HepG2 (cell line): ENCODE results near the gene ZFHX3. TPM values are rescaled to one million over a fixed set of nuclear protein-coding genes. Genes with fewer than 3 reads are reported as not detected.

ENCODE experiments used
- ATAC-seq: fragments of 200-7000 bp; cut with Tn5 transposase; 3 replicates; pipeline ENCODE4 v1.9.1; 2020; ENCODE audit warnings: mild to moderate bottlenecking, moderate library complexity
- BruUV-seq: library from RNA; stranded (reverse); fragments of 400-500 nt; replicated peaks from 2 replicates; lab custom pipeline; 2021; lab: Mats Ljungman, UMichigan
- CTCF ChIA-PET: fragments of 300-600 bp; formaldehyde crosslinking; extraction: SDS; loops from one replicate; lab custom pipeline; 2021; ENCODE audit warnings: low total read pairs, inconsistent platforms, low intra/inter-chr PET ratio; lab: Yijun Ruan, JAX
- POLR2A ChIA-PET: fragments of 350-600 bp; sonication (Branson Sonifier 250); formaldehyde crosslinking; loops from one replicate; lab custom pipeline; 2020; ENCODE audit warnings: antibody characterized with exemption, inconsistent platforms; lab: Yijun Ruan, JAX
- DNase-seq: peaks from one replicate; pipeline ENCODE4 v3.0.0-alpha.2; 2015; ENCODE audit warnings: low spot score
- FAIRE-seq: peaks from 3 replicates; lab custom pipeline; 2011; peaks lifted over from hg19 to GRCh38; lab: Jason Lieb, UNC
- H2AFZ ChIP-seq: one replicate; pipeline ENCODE4 v1.6.1; 2011; ENCODE audit warnings: low read length, inconsistent platforms
- H3K27ac ChIP-seq: fragments of 300-600 bp; 3 replicates; pipeline ENCODE4 v1.8.0; 2011; ENCODE audit warnings: mixed run types, mild to moderate bottlenecking, mixed read lengths, low read length, inconsistent platforms; ENCODE audit not compliant: insufficient read depth; ENCODE audit errors: extremely low read length
- H3K27me3 ChIP-seq, 2 experiments: fragments of 200-600 bp in 1 of 2; 2 replicates in 1 of 2; 3 replicates in 1 of 2; pipeline versions ENCODE4 v1.6.0 to v1.8.0; 2011; ENCODE audit warnings: low read length in 2 of 2, mild to moderate bottlenecking in 2 of 2, moderate library complexity in 2 of 2, inconsistent platforms in 1 of 2; ENCODE audit not compliant: insufficient read depth in 2 of 2, control insufficient read depth in 1 of 2
- H3K36me3 ChIP-seq, 2 experiments: fragments of 200-600 bp in 1 of 2; replicated peaks in 1 of 2; 2 replicates in 1 of 2; 3 replicates in 1 of 2; pipeline versions ENCODE4 v1.5.1 to v1.8.0; 2011; ENCODE audit warnings: low read length in 2 of 2, inconsistent platforms in 1 of 2; ENCODE audit not compliant: insufficient read depth in 2 of 2, control insufficient read depth in 1 of 2
- H3K4me1 ChIP-seq: 2 replicates; pipeline ENCODE4 v1.5.1; 2012; ENCODE audit warnings: low read length, inconsistent platforms; ENCODE audit not compliant: insufficient read depth
- H3K4me2 ChIP-seq: 2 replicates; pipeline ENCODE4 v1.6.0; 2011; ENCODE audit warnings: low read depth, low read length, inconsistent platforms
- H3K4me3 ChIP-seq, 3 experiments: fragments of 200-600 bp in 1 of 3; sonication (generic), shearing (Covaris generic) in 1 of 3; replicated peaks in 1 of 3; 2 replicates each; pipeline ENCODE4 v1.5.1; 2011 to 2016; ENCODE audit warnings: low read length in 3 of 3, inconsistent platforms in 2 of 3, low read depth in 2 of 3, mild to moderate bottlenecking in 2 of 3, control low read depth in 1 of 3, mixed read lengths in 1 of 3; ENCODE audit not compliant: insufficient read depth in 1 of 3
- H3K79me2 ChIP-seq: one replicate; pipeline ENCODE4 v1.6.1; 2011; ENCODE audit warnings: low read length, inconsistent platforms; ENCODE audit not compliant: insufficient read depth
- H3K9ac ChIP-seq: 2 replicates; pipeline ENCODE4 v1.6.0; 2011; ENCODE audit warnings: mild to moderate bottlenecking, low read depth, low read length, inconsistent platforms; ENCODE audit not compliant: insufficient read depth
- H3K9me3 ChIP-seq: 2 replicates; pipeline ENCODE4 v1.5.1; 2012; ENCODE audit warnings: mild to moderate bottlenecking, low read length
- H4K20me1 ChIP-seq: 2 replicates; pipeline ENCODE4 v1.6.0; 2011; ENCODE audit warnings: inconsistent platforms, mild to moderate bottlenecking, low read length, moderate library complexity; ENCODE audit not compliant: insufficient read depth
- ARID4A ChIP-seq: sonication (generic); formaldehyde crosslinking; IDR thresholded peaks from 2 replicates; pipeline ENCODE4 v1.5.0; 2020; ENCODE audit warnings: mild to moderate bottlenecking, missing genetic modification reagents, borderline replicate concordance
- ARID5B ChIP-seq: IDR thresholded peaks from 2 replicates; pipeline ENCODE4 v1.4.0; 2020; ENCODE audit warnings: mild to moderate bottlenecking, missing genetic modification reagents
- CREBL2 ChIP-seq: sonication (generic); formaldehyde crosslinking; IDR thresholded peaks from 2 replicates; pipeline ENCODE4 v1.8.1; 2023; ENCODE audit warnings: missing genetic modification reagents, mild to moderate bottlenecking, borderline replicate concordance
- ESRRA ChIP-seq: sonication (generic); formaldehyde crosslinking; IDR thresholded peaks from 2 replicates; pipeline ENCODE4 v1.5.1; 2020; ENCODE audit warnings: mild to moderate bottlenecking, low read depth, missing genetic modification reagents
- LRRFIP1 ChIP-seq: sonication (generic); formaldehyde crosslinking; conservative IDR thresholded peaks from 2 replicates; pipeline ENCODE4 v1.4.0; 2020; ENCODE audit warnings: missing genetic modification reagents
- NR2F1 ChIP-seq, 2 experiments: fragments of 450-650 bp in 1 of 2; formaldehyde crosslinking in 1 of 2; IDR thresholded peaks; 2 replicates each; pipeline versions ENCODE4 v1.5.0 to v1.6.1; 2016 to 2020; ENCODE audit warnings: mild to moderate bottlenecking in 1 of 2, missing compliant biosample characterization in 1 of 2, missing genetic modification reagents in 1 of 2, moderate library complexity in 1 of 2
- SNAPC2 ChIP-seq: sonication (generic); formaldehyde crosslinking; IDR thresholded peaks from 2 replicates; pipeline ENCODE4 v1.8.1; 2022; ENCODE audit warnings: mild to moderate bottlenecking, missing genetic modification reagents
- ZBTB25 ChIP-seq: IDR thresholded peaks from 2 replicates; pipeline ENCODE4 v1.6.1; 2018; ENCODE audit warnings: missing genetic modification reagents
- ZMYM2 ChIP-seq: sonication (generic); formaldehyde crosslinking; IDR thresholded peaks from 2 replicates; pipeline ENCODE4 v1.8.0; 2022; ENCODE audit warnings: mild to moderate bottlenecking, missing genetic modification reagents
- ZNF605 ChIP-seq: sonication (generic); formaldehyde crosslinking; IDR thresholded peaks from 2 replicates; pipeline ENCODE4 v1.8.0; 2022; ENCODE audit warnings: mild to moderate bottlenecking, missing genetic modification reagents
- ZNF816 ChIP-seq: sonication (generic); formaldehyde crosslinking; IDR thresholded peaks from 2 replicates; pipeline ENCODE4 v1.8.0; 2022; ENCODE audit warnings: missing genetic modification reagents, mild to moderate bottlenecking, borderline replicate concordance
- ZNF841 ChIP-seq: sonication (generic); formaldehyde crosslinking; IDR thresholded peaks from 2 replicates; pipeline ENCODE4 v1.8.1; 2023; ENCODE audit warnings: missing genetic modification reagents, borderline replicate concordance
- WGBS: methylation state at CpG from one replicate; pipeline ENCODE4 v1.1.6; 2017; ENCODE audit warnings: low lambda C conversion rate; 5-methylcytosine and 5-hydroxymethylcytosine counted together
- in situ Hi-C: cut with HindIII; loops from 2 replicates; pipeline ENCODE4 v1.10.0; 2017; ENCODE audit warnings: low pct_unique_long_range_greater_than_20kb; ENCODE audit not compliant: extremely low pct_ligation_motif_present
- intact Hi-C: fragments of 100-400 bp; cut with micrococcal nuclease; formaldehyde crosslinking; loops from one replicate; pipeline ENCODE4 v1.10.0; 2022; ENCODE audit not compliant: unreplicated experiment
- polyA plus RNA-seq, 8 experiments: library from polyadenylated mRNA; depleted of rRNA in 3 of 8; stranded (reverse) in 7 of 8; unstranded in 1 of 8; fragments of >200 nt; fragmentation: Illumina TruSeq in 4 of 8; extraction: Trizol in 4 of 8; gene quantifications; 2 replicates each; pipeline versions ENCODE4 v1.2.1 to v1.2.3, GENCODE V29; 2011 to 2016; ENCODE audit warnings: low read depth in 4 of 8, missing spikeins in 1 of 8, mixed read lengths in 1 of 8; ENCODE audit not compliant: insufficient read depth in 1 of 8
- total RNA-seq, 5 experiments: library from RNA; depleted of rRNA; stranded (reverse); fragments of >200 nt; fragmentation: Illumina TruSeq; extraction: Trizol; gene quantifications; 2 replicates each; pipeline ENCODE4 v1.2.3, GENCODE V29; 2016; ENCODE audit warnings: low read depth in 1 of 5

ZFHX3 gene
- total and polyA plus RNA-seq, 2 of the 13 experiments (the other 11 are each of a cell fraction or from before 2014, with no cell fraction given) = 5.0 to 6.0 TPM

GRCh38 chr16:73086108-73086507 is 38.2 kb upstream of the ZFHX3 start:
- BruUV-seq = no TSS peak
- no peaks in the 10 kb centered on the region for H3K9me3 ChIP-seq
- H2AFZ ChIP-seq = no peak overlapping the region
- in situ Hi-C loops (no loop called here), intact Hi-C loops (no loop called here)
- peaks cover 3% of the 10 kb centered on the region for H3K4me1 ChIP-seq
- H3K36me3 ChIP-seq = no peaks in the 10 kb centered on the region
- DNase-seq (no peak), ATAC-seq (no peak), FAIRE-seq (no peak)
- H3K4me3 ChIP-seq = no peak overlapping the region
- no peak overlapping the region for H3K4me2 ChIP-seq
- no peaks in the 10 kb centered on the region; a peak in 1 of 5 replicates for H3K27me3 ChIP-seq
- no peaks in the 10 kb centered on the region for H4K20me1 ChIP-seq
- no peaks in the 10 kb centered on the region for H3K79me2 ChIP-seq
- WGBS = 46% methylated on average over 4 of the region's 4 CpGs
- no peak overlapping the region for H3K27ac ChIP-seq
- CTCF ChIA-PET = no interaction called here
- no peak overlapping the region for H3K9ac ChIP-seq
- POLR2A ChIA-PET = no interaction called here
- TF ChIP-seq ARID5B (CRISPR knock-in tag) (no peak), ZNF816 (CRISPR knock-in tag) (no peak), ESRRA (CRISPR knock-in tag) (no peak), SNAPC2 (CRISPR knock-in tag) (no peak), ZNF605 (CRISPR knock-in tag) (no peak), ZMYM2 (no peak), CREBL2 (CRISPR knock-in tag) (no peak), LRRFIP1 (CRISPR knock-in tag) (no peak), NR2F1 (CRISPR knock-in tag; IDR thresholded peaks at IDR 0.05) (no peak), ARID4A (CRISPR knock-in tag) (no peak), ZNF841 (CRISPR knock-in tag) (no peak), ZBTB25 (CRISPR knock-in tag) (no peak)
